H1 (cell line): Measurements from ENCODE around the gene SMIM33. TPM values are rescaled to one million over a fixed set of nuclear protein-coding genes. Genes with fewer than 3 reads are reported as not detected.
A peak's percentile ranks its signal among the peaks of the same experiment; 100 is the strongest.

Experiments
- CTCF ChIA-PET: fragments of 300-600 bp; sonication (Branson Sonifier 250); formaldehyde crosslinking; loops from one replicate; lab custom pipeline; 2021; ENCODE audit not compliant: partially characterized antibody; lab: Charles Lee
- POLR2A ChIA-PET: fragments of 300-600 bp; sonication (Branson Sonifier 250); formaldehyde crosslinking; loops from one replicate; lab custom pipeline; 2021; ENCODE audit warnings: inconsistent platforms; ENCODE audit not compliant: partially characterized antibody; lab: Charles Lee
- DNase-seq, 2 experiments: peaks; one replicate each; pipeline versions ENCODE4 v3.0.0 to v3.0.0-alpha.2; 2010 to 2022; ENCODE audit warnings: low spot score in 2 of 2, low read depth in 1 of 2, mixed read lengths in 1 of 2
- FAIRE-seq: peaks from 2 replicates; lab custom pipeline; 2011; peaks lifted over from hg19 to GRCh38; lab: Jason Lieb, UNC
- H2AFZ ChIP-seq: 2 replicates; pipeline ENCODE4 v1.8.1; 2012; ENCODE audit warnings: low read length, inconsistent platforms
- H2AK5ac ChIP-seq: 2 replicates; pipeline ENCODE4 v1.6.1; 2013; ENCODE audit warnings: low read depth, low read length
- H2BK120ac ChIP-seq: replicated peaks from 2 replicates; pipeline ENCODE3; 2013; ENCODE audit warnings: low read depth, low read length, inconsistent platforms
- H2BK12ac ChIP-seq: 2 replicates; pipeline ENCODE4 v1.6.1; 2013; ENCODE audit warnings: low read depth, low read length
- H2BK15ac ChIP-seq: 2 replicates; pipeline ENCODE4 v1.6.1; 2013; ENCODE audit warnings: low read length
- H2BK20ac ChIP-seq: 2 replicates; pipeline ENCODE4 v1.6.1; 2013; ENCODE audit warnings: low read length
- H2BK5ac ChIP-seq: 2 replicates; pipeline ENCODE4 v1.6.1; 2013; ENCODE audit warnings: low read depth, low read length
- H3K14ac ChIP-seq: 2 replicates; pipeline ENCODE4 v1.6.1; 2013; ENCODE audit warnings: inconsistent platforms; ENCODE audit not compliant: insufficient read length
- H3K18ac ChIP-seq: 2 replicates; pipeline ENCODE4 v1.6.1; 2013; ENCODE audit warnings: low read length; ENCODE audit errors: extremely low read depth
- H3K23ac ChIP-seq: 2 replicates; pipeline ENCODE4 v1.6.1; 2013; ENCODE audit warnings: inconsistent platforms; ENCODE audit not compliant: insufficient read length
- H3K23me2 ChIP-seq: 2 replicates; pipeline ENCODE4 v1.6.1; 2013; ENCODE audit warnings: low read depth, low read length
- H3K27ac ChIP-seq: 2 replicates; pipeline ENCODE4 v1.6.1; 2011; ENCODE audit warnings: low read depth, low read length, inconsistent platforms
- H3K27me3 ChIP-seq, 4 experiments: replicated peaks in 1 of 4; 1 replicate in 1 of 4; 2 replicates in 3 of 4; pipeline versions ENCODE4 v1.6.1 to v1.8.1; 2011 to 2013; ENCODE audit warnings: low read length in 3 of 4, mild to moderate bottlenecking in 3 of 4, inconsistent platforms in 2 of 4, mixed read lengths in 2 of 4, moderate library complexity in 1 of 4; ENCODE audit not compliant: control insufficient read depth in 3 of 4, insufficient read depth in 3 of 4; ENCODE audit errors: extremely low read depth in 1 of 4
- H3K36me3 ChIP-seq, 4 experiments: 2 replicates each; pipeline versions ENCODE4 v1.6.1 to v1.8.1; 2011 to 2013; ENCODE audit warnings: mild to moderate bottlenecking in 4 of 4, low read length in 3 of 4, moderate library complexity in 2 of 4, control low read depth in 1 of 4, inconsistent platforms in 1 of 4; ENCODE audit not compliant: insufficient read depth in 4 of 4, control insufficient read depth in 2 of 4
- H3K4ac ChIP-seq: replicated peaks from 2 replicates; pipeline ENCODE3; 2013; ENCODE audit warnings: low read length, low read depth, mixed read lengths, inconsistent platforms; ENCODE audit not compliant: insufficient read length
- H3K4me1 ChIP-seq, 4 experiments: replicated peaks in 1 of 4; 1 replicate in 1 of 4; 2 replicates in 3 of 4; pipeline versions ENCODE4 v1.6.1 to v1.8.1; 2011 to 2013; ENCODE audit warnings: low read length in 3 of 4, inconsistent platforms in 2 of 4, mixed read lengths in 1 of 4; ENCODE audit not compliant: insufficient read depth in 4 of 4, control insufficient read depth in 3 of 4
- H3K4me2 ChIP-seq, 2 experiments: 2 replicates each; pipeline versions ENCODE4 v1.6.1 to v1.8.1; 2011 to 2013; ENCODE audit warnings: low read depth in 2 of 2, low read length in 2 of 2, control low read depth in 1 of 2, inconsistent platforms in 1 of 2, mild to moderate bottlenecking in 1 of 2; ENCODE audit not compliant: insufficient read depth in 1 of 2
- H3K4me3 ChIP-seq, 4 experiments: fragments of 200-600, 300-600 bp in 1 of 4; sonication (generic), shearing (Covaris generic), sonication (Bioruptor Twin) in 1 of 4; 2 replicates each; pipeline versions ENCODE4 v1.5.1 to v1.8.1; 2011 to 2016; ENCODE audit warnings: low read length in 4 of 4, low read depth in 3 of 4, control low read depth in 2 of 4, inconsistent platforms in 2 of 4, mild to moderate bottlenecking in 2 of 4, mixed read lengths in 1 of 4, moderate library complexity in 1 of 4; ENCODE audit not compliant: insufficient read depth in 2 of 4; ENCODE audit errors: extremely low read depth in 1 of 4
- H3K56ac ChIP-seq: replicated peaks from 2 replicates; pipeline ENCODE3; 2013; ENCODE audit warnings: low read depth, mild to moderate bottlenecking, mixed read lengths, low read length, inconsistent platforms; ENCODE audit not compliant: insufficient read length
- H3K79me1 ChIP-seq: 2 replicates; pipeline ENCODE4 v1.6.1; 2013; ENCODE audit warnings: low read depth, low read length, control low read depth
- H3K79me2 ChIP-seq, 2 experiments: 2 replicates each; pipeline versions ENCODE4 v1.6.1 to v1.8.1; 2012 to 2013; ENCODE audit warnings: low read length in 2 of 2, mild to moderate bottlenecking in 2 of 2, inconsistent platforms in 1 of 2; ENCODE audit not compliant: insufficient read depth in 2 of 2, control insufficient read depth in 1 of 2
- H3K9ac ChIP-seq, 4 experiments: replicated peaks in 1 of 4; 1 replicate in 1 of 4; 2 replicates in 3 of 4; pipeline versions ENCODE4 v1.6.1 to v1.8.1; 2011 to 2013; ENCODE audit warnings: low read depth in 3 of 4, low read length in 3 of 4, control low read depth in 2 of 4, mild to moderate bottlenecking in 2 of 4, moderate library complexity in 2 of 4, inconsistent platforms in 1 of 4; ENCODE audit errors: extremely low read depth in 1 of 4
- H3K9me3 ChIP-seq, 2 experiments: 2 replicates each; pipeline versions ENCODE4 v1.6.1 to v1.8.1; 2012 to 2013; ENCODE audit warnings: mild to moderate bottlenecking in 2 of 2, moderate library complexity in 2 of 2, control low read depth in 1 of 2, inconsistent platforms in 1 of 2, low read depth in 1 of 2, low read length in 1 of 2, mixed read lengths in 1 of 2; ENCODE audit not compliant: insufficient read depth in 2 of 2
- H4K20me1 ChIP-seq, 2 experiments: replicated peaks in 1 of 2; 2 replicates each; pipeline versions ENCODE3 to v1.8.1; 2011 to 2013; ENCODE audit warnings: inconsistent platforms in 2 of 2, low read length in 2 of 2, mild to moderate bottlenecking in 1 of 2; ENCODE audit not compliant: insufficient read depth in 2 of 2, control insufficient read depth in 1 of 2
- H4K5ac ChIP-seq: 2 replicates; pipeline ENCODE4 v1.6.1; 2013; ENCODE audit warnings: low read length, low read depth, mixed read lengths, inconsistent platforms; ENCODE audit not compliant: insufficient read length
- H4K8ac ChIP-seq: 2 replicates; pipeline ENCODE4 v1.8.0; 2013; ENCODE audit warnings: mild to moderate bottlenecking, moderate library complexity, low read length, inconsistent platforms; ENCODE audit not compliant: insufficient read depth; ENCODE audit errors: extremely low read depth
- H4K91ac ChIP-seq: replicated peaks from 2 replicates; pipeline ENCODE3; 2013; ENCODE audit warnings: low read length, mixed read lengths, inconsistent platforms; ENCODE audit not compliant: insufficient read length
- RAD21 ChIP-seq, 2 experiments: IDR thresholded peaks in 1 of 2; conservative IDR thresholded peaks in 1 of 2; 2 replicates each; pipeline ENCODE4 v1.6.1; 2011; ENCODE audit warnings: low read depth in 2 of 2, low read length in 2 of 2, improper control_type of control experiment in 1 of 2, inconsistent platforms in 1 of 2, mild to moderate bottlenecking in 1 of 2, moderate library complexity in 1 of 2
- WGBS, 2 experiments: shearing (Covaris generic) in 1 of 2; methylation state at CpG; one replicate each; pipeline versions ENCODE4 v1.1.6 to v1.1.7; 2013 to 2015; ENCODE audit warnings: low lambda C conversion rate in 2 of 2, mixed read lengths in 2 of 2, inconsistent platforms in 1 of 2, low coverage in 1 of 2, missing lambda C conversion rate in 1 of 2; ENCODE audit not compliant: insufficient replicate concordance in 2 of 2, insufficient coverage in 1 of 2, insufficient read length in 1 of 2; ENCODE audit errors: extremely low coverage in 1 of 2, missing lambda C conversion rate in 1 of 2; 5-methylcytosine and 5-hydroxymethylcytosine counted together
- polyA plus RNA-seq, 7 experiments: library from polyadenylated mRNA; depleted of rRNA in 3 of 7; stranded (reverse) in 5 of 7; unstranded in 2 of 7; fragments of >200 nt in 5 of 7; fragments of 200-250 nt in 2 of 7; gene quantifications; 1 replicate in 5 of 7; 2 replicates in 1 of 7; 4 replicates in 1 of 7; pipeline versions ENCODE4 v1.2.1 to v1.2.3, GENCODE V29; 2011 to 2013; ENCODE audit warnings: missing spikeins in 2 of 7, mixed read lengths in 2 of 7
- total RNA-seq: library from RNA; stranded (reverse); fragmentation: NEBNext Ultra II Directional; extraction: Animal tissue kit (Norgen Biotek cat#: 25700); gene quantifications from 2 replicates; pipeline ENCODE4 v1.2.1, GENCODE V29; 2021
- TF ChIP-seq, protein P1 (sequence below), 3 experiments: IDR thresholded peaks; 1 replicate in 2 of 3; 2 replicates in 1 of 3; pipeline versions ENCODE4 v1.5.1 to v1.6.1; 2011; ENCODE audit warnings: low read length in 3 of 3, mild to moderate bottlenecking in 3 of 3, inconsistent platforms in 2 of 3, low read depth in 1 of 3, moderate library complexity in 1 of 3; ENCODE audit not compliant: insufficient read depth in 1 of 3; ENCODE audit errors: control extremely low read depth in 1 of 3
- TF ChIP-seq, protein P2 (sequence below): IDR thresholded peaks from 2 replicates; pipeline ENCODE4 v1.6.1; 2012; ENCODE audit warnings: low read length, inconsistent platforms

The SMIM33 gene
- total and polyA plus RNA-seq, 2 of the 8 experiments (the other 6 are each of a cell fraction or from before 2014, with no cell fraction given) = not detected

DNA sequence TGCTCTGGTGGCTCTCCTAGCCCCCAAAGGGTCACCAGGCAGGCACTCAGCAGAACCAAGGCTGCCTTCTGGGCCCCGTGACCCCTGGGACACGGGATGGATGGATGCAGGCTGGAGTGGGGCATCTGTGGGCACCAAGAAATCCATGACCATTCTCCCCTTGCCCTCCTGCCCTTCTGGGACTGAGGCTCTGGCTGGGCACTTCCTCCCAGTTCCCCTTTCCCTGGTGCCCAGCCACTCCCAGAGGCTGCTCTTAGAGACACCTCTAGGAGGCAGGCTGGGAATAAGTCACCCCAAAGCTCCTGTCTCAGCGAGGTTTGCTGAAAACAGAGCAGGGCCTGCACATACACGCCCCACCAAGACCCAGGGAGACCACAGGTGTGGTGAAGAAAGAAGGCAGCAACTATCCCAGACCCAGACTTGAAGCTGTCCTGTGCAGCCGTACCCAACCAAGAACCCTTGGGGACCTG is 10.8 kb downstream of the SMIM33 start:
- no peak overlapping the region for H3K9ac ChIP-seq

More for the DNA sequence above, 10.8 kb downstream of the SMIM33 start:
- H3K14ac ChIP-seq = no peak overlapping the region
- no peak overlapping the region for H3K23ac ChIP-seq
- no peaks in the 10 kb centered on the region for H3K9me3 ChIP-seq
- H3K4me2 ChIP-seq = no peak overlapping the region
- H3K4ac ChIP-seq = no peak overlapping the region
- peaks cover 0 to 10% (median 5%) of the 10 kb centered on the region in 4 experiments; a peak in 5 of 7 replicates for H3K4me1 ChIP-seq
- H4K5ac ChIP-seq = no peak overlapping the region
- no peaks in the 10 kb centered on the region; the same call in 1 of the 2 replicates for H3K23me2 ChIP-seq
- H3K36me3 ChIP-seq = no peaks in the 10 kb centered on the region
- H2AFZ ChIP-seq = 0 out of 2 replicates have a peak overlapping the region, but pooled peaks have one; percentile 74
- no peak overlapping the region for H2BK20ac ChIP-seq
- no peaks in the 10 kb centered on the region for H3K79me2 ChIP-seq
- peak overlapping the region; percentile 48 for H3K18ac ChIP-seq
- H4K91ac ChIP-seq = no peak overlapping the region
- POLR2A ChIA-PET = interaction anchor here (0.6 to 1.4 kb wide), 5 partner anchors 19 to 205 kb away, joined by 3 to 4 read pairs (median 3); partner anchors contain the start of gene ECSCR
- FAIRE-seq = no peak
- H4K20me1 ChIP-seq = no peaks in the 10 kb centered on the region
- H4K8ac ChIP-seq = no peak overlapping the region
- peak; percentile 21 to 37; a peak in 2 of 4 replicates for TF ChIP-seq RAD21 (IDR thresholded peaks at IDR 0.05 in 1 of 2, conservative IDR thresholded peaks at IDR 0.05 in 1 of 2; ENCODE audit: low read depth in 2 of 2, low read length in 2 of 2)
- TF ChIP-seq, protein P1, sequence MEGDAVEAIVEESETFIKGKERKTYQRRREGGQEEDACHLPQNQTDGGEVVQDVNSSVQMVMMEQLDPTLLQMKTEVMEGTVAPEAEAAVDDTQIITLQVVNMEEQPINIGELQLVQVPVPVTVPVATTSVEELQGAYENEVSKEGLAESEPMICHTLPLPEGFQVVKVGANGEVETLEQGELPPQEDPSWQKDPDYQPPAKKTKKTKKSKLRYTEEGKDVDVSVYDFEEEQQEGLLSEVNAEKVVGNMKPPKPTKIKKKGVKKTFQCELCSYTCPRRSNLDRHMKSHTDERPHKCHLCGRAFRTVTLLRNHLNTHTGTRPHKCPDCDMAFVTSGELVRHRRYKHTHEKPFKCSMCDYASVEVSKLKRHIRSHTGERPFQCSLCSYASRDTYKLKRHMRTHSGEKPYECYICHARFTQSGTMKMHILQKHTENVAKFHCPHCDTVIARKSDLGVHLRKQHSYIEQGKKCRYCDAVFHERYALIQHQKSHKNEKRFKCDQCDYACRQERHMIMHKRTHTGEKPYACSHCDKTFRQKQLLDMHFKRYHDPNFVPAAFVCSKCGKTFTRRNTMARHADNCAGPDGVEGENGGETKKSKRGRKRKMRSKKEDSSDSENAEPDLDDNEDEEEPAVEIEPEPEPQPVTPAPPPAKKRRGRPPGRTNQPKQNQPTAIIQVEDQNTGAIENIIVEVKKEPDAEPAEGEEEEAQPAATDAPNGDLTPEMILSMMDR (IDR thresholded peaks at IDR 0.05; ENCODE audit: control extremely low read depth in 1 of 3, insufficient read depth in 1 of 3, low read depth in 1 of 3, low read length in 3 of 3) = peak in 2 of 3 experiments; percentile 9 to 35; a peak in 2 of 4 replicates
- TF ChIP-seq, protein P2, sequence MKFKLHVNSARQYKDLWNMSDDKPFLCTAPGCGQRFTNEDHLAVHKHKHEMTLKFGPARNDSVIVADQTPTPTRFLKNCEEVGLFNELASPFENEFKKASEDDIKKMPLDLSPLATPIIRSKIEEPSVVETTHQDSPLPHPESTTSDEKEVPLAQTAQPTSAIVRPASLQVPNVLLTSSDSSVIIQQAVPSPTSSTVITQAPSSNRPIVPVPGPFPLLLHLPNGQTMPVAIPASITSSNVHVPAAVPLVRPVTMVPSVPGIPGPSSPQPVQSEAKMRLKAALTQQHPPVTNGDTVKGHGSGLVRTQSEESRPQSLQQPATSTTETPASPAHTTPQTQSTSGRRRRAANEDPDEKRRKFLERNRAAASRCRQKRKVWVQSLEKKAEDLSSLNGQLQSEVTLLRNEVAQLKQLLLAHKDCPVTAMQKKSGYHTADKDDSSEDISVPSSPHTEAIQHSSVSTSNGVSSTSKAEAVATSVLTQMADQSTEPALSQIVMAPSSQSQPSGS = no peak
- TF ChIP-seq, all 59 proteins: peak for 2
- Histone ChIP-seq H2BK120ac (no peak overlapping the region), H2BK15ac (no peak overlapping the region), H3K79me1 (no peaks in the 10 kb centered on the region), H2BK12ac (no peak overlapping the region), H3K27ac (no peak overlapping the region), H3K4me3 (no peak overlapping the region), H3K56ac (no peak overlapping the region), H2BK5ac (peak overlapping the region; percentile 66; the same call in 1 of the 2 replicates), H2AK5ac (no peak overlapping the region), H3K27me3 (no peaks in the 10 kb centered on the region)
- CTCF ChIA-PET = interaction anchor here (0.6 to 5.3 kb wide), 15 partner anchors 9 to 88 kb away, joined by 3 to 38 read pairs (median 5); partner anchors contain the start of genes ECSCR and SMIM33
- WGBS, 2 experiments = 82% methylated on average over 5 of the region's 5 CpGs; no CpG with 5 or more reads in 1 of the 2 experiments
- no peak for DNase-seq
